GM19238 (cell line): Measurements from ENCODE around the gene ACKR2.
"Not testable (repeated sequence)": the region's sequence is repeated elsewhere in the genome, so short reads cannot be mapped to it uniquely, and the experiment has no call there.

ENCODE experiments used
- DNase-seq: peaks from one replicate; pipeline ENCODE4 v3.0.0; 2011; ENCODE audit warnings: low spot score; ENCODE audit not compliant: insufficient read length

Gene ACKR2

DNA sequence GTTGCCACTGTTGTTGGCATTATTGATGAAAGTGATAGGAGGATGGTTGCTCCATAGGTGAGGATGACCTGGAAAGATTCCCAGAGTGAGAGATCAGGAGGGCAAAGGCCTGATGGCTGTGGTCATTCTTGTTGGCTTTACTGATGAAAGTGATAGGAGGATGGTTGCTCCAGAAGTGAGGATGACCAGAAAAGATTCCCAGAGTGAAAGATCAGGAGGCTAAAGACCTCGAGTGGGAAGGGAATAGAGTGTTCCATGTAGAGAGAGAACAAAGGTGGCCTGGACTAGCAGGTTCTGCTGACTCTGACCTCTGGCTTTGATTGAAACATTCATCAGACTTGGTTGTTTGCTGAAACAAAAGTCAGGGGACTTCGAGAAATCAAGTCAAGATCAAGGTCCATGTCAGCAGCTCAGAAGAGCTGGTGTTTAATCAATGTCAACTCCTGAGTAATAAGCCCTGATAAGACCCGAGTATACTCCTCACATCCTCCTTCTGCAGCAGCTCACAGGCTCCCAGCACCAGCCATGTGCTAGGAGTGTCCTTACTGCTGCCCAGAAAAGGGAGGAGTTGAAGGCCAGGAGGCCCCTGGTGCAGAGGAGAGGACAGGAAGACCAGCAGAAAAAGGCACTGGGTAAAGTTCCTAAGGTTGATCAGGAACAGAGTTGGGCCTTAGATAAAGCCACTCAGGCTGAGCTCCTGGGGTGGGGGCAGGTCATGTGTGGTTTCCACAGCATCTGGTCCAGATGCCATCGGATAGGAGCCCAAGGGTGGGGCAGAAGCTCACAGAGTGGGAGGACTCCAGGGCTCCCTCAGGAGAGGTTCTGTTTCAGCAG, 46.5 kb downstream of the ACKR2 start:
- DNase-seq: no peak

GRCh38 chr3:42856544-42856943, 47.3 kb downstream of the ACKR2 start:
- no peak for DNase-seq

DNA sequence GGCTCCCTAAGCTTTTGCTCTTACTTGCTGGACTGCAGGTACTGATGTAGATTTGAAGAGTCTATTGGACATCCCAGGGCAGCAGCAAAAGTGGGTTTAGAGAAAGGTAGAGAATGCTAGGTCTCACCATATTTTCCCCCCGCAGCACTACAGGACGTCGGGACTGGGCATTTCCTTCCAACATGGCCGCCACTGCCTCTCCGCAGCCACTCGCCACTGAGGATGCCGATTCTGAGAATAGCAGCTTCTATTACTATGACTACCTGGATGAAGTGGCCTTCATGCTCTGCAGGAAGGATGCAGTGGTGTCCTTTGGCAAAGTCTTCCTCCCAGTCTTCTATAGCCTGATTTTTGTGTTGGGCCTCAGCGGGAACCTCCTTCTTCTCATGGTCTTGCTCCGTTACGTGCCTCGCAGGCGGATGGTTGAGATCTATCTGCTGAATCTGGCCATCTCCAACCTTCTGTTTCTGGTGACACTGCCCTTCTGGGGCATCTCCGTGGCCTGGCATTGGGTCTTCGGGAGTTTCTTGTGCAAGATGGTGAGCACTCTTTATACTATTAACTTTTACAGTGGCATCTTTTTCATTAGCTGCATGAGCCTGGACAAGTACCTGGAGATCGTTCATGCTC, 55.2 kb downstream of the ACKR2 start:
- no peak for DNase-seq

DNA sequence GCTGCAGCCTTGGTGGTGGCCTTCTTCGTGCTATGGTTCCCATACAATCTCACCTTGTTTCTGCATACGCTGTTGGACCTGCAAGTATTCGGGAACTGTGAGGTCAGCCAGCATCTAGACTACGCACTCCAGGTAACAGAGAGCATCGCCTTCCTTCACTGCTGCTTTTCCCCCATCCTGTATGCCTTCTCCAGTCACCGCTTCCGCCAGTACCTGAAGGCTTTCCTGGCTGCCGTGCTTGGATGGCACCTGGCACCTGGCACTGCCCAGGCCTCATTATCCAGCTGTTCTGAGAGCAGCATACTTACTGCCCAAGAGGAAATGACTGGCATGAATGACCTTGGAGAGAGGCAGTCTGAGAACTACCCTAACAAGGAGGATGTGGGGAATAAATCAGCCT, 56.0 kb downstream of the ACKR2 start:
- no peak for DNase-seq

DNA sequence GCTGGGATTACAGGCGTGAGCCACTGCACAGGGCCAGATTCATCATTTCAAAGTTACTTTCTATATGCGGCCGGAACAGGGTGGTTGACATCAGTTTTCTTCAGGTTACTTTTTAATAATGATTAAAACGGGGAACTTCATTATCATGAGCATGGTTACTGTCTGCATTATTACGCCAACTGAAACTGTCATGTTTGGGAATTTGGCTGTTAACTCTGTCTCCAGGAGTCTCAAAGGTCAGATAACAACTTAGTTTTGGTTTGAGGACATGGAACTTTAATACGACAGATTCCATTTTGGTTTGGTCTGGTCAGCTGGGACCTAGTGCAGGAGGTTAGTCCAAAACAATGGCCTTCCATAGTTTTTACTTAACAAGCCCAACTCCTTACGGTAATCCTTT, 57.9 kb downstream of the ACKR2 start:
- no peak for DNase-seq

- no peak for DNase-seq
Observed at GRCh38 chr3:42868841-42869240, 59.6 kb downstream of the ACKR2 start.

GRCh38 chr3:42871592-42872196, 62.4 kb downstream of the ACKR2 start:
- DNase-seq: no peak

GRCh38 chr3:42872718-42873117, 63.5 kb downstream of the ACKR2 start:
- no peak for DNase-seq

GRCh38 chr3:42873221-42873982, 64.2 kb downstream of the ACKR2 start:
- DNase-seq: no peak

DNA sequence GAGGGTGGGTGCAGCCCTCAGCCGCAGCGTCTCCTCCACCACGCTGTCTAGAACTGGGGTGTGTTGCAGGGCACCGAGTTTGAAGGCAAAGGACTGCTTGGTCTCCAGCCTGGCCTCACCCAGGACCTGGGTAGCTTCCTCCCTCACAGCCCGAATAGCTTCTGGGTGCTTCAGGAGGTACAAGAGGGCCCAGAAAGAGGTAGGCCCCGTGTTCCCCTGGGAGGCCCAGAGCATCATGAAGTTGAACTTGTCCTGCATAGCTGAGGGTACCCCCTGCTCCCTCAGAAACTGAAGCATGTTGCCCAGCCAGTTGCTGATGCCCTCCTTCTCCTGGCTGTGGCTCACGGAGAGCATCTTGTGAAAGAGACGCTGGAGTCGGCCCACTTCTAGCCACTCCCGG, 65.5 kb downstream of the ACKR2 start:
- DNase-seq: no peak

DNA sequence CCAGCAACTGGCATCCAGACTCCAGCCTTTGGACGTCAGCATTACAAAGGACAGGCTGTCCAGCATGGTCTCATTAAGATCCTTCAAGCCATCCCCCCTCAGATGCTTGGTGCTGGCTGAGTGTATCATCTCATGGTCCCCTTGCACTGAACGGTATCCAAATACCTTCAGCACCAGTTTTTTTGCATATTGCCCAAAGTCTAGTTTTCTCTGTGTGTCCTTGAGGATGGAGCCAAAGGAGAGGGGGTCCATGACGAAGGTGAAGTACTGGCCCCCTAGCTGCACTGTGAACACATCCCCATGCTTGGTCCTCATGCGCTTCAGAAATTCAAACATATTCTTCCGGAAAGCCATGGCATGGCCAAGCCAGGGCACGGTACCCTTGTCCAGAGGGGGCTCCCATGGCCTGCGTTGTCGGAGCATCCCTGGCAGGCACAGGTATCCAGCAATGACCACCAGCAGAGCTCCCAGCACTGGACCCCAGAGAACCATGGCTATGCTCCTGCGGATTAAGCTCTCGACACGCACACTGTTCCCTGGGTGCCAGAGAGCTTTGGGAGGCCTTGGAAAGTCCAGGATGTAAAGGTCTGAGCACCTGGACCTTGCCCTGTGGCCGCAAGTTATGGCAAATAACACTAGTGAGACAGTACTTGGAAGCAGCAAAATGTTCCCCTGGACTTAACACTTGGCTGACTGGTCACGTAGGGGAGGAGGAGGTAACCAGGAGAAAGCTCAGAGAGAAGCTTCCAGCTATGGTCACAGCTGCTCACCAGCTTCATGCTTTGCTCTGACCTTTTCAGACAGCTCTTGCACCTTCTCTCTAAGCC, 66.3 kb downstream of the ACKR2 start, which contains the start of gene CYP8B1:
TSS of gene CYP8B1 (minus strand) at position 555 of the 827 bp plus-strand sequence. CDS start at position 492, 63 bp downstream.
- no peak for DNase-seq

DNA sequence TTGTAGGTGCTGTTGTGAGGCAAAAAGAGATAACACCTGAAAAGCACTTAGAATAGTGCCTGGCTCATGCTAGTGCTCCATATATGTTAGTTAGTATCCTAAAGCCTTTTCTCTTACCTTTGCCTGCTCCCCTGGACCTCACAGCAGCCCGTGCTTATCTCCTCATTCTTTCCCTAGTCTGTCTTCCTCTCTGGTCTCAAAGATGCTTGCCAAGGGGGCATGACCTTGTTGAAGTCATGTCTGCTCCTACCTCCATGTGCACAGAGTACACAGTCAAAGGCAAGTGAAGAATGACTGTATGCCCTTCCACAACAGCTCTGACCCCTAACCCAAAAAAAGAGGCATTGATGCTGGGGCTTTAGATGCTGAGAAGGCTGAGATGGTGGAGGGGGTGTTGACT, 67.2 kb downstream of the ACKR2 start:
- no peak for DNase-seq

DNA sequence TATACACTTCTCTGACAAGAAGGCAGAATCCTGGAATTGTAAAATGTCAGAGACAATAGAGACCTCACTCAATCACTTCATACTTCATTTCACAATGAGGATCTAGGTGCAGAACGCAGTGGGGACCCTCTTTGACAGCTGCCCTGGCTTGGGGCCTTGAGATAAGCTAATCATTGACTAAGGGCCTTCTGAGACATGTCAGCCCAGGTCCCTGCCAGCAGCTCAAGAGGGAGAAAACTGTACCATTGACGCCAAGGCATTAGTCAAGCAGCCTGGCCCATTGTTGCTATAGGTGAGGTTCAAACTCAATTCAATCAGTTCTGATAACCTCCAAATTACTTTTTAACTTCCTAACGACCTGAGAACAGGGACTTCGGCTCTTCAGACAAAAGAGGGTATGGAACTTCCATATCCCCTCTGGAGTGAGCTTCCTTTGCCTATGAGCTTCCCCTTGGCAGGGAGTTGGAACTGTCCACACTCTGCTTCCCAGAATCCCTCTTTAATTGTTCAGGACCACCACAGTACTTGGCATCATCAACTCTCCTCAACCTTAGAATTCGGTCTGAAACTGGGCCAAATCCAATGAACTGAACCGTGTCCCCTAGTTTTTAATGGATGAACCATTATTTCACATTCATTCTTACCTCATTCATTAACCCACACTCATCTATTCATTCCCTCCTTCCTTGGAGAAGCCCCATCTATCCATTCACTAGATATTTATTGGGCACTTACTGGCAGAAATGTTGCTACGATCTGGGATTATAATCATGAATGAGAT, 67.9 kb downstream of the ACKR2 start:
- no peak for DNase-seq

GRCh38 chr3:42877881-42878280, 68.6 kb downstream of the ACKR2 start:
- no peak for DNase-seq

GRCh38 chr3:42880183-42880582, 70.9 kb downstream of the ACKR2 start:
- DNase-seq: no peak

- peak; percentile 89 for DNase-seq
Observed at GRCh38 chr3:42880601-42881451, 71.6 kb downstream of the ACKR2 start.

GRCh38 chr3:42883251-42883930, 74.1 kb downstream of the ACKR2 start:
- DNase-seq: not testable (repeated sequence)

DNA sequence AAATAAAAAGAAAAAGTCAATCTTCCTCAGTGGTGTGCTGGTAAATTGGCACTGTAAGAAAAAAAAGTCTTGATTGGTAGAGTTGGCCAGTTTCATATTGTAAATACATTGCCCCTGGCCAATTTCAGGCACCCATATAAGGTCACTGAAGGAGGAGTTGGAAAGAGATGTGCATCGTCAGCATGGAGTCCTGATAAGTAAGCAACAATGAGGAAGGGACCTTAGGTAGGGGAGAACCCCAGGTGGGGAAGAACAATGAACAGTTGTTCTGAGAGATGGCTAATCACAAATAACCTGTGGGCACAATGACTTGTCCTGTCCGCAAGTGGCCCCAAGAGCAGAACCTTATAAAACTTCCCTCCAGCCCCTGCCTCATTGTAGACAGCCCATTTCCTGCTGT, 75.1 kb downstream of the ACKR2 start:
- DNase-seq: no peak
